ENCODE data around the gene DDOST.

DDOST gene

GRCh38 chr1:20668581-20668980, 7.4 kb upstream of the DDOST start:
- Histone ChIP-seq H3K4me1 (no peaks in the 10 kb centered on the region; the same call in 1 of the 2 replicates), H3K27me3 (no peaks in the 10 kb centered on the region), H3K4me3 (ENCODE audit: low read depth, low read length) (no peak overlapping the region), H3K9me3 (no peaks in the 10 kb centered on the region), H3K36me3 (no peaks in the 10 kb centered on the region)
- TF ChIP-seq CTCF (IDR thresholded peaks at IDR 0.05; ENCODE audit: low read depth, low read length): no peak
- no peak for DNase-seq

DNA sequence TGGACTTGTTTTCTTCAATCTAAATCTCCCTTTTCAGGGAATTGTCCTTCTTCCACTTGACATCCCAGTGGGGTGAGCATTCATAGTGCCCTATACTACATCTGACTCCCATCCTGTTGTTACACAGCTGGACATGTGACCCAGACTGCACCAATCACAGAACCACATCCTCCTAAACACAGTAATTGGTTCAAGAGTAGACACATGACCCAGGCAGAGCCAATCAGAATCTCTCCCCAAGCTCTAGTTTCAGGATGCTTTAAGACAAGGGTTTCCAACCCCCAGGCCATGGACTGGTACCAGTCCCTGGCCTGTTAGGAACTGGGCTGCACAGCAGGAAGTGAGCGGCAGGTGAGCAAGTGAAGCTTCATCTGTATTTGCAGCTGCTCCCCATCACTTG, 5.6 kb upstream of the DDOST start:
- no peak for TF ChIP-seq CTCF (IDR thresholded peaks at IDR 0.05; ENCODE audit: low read depth, low read length)
- DNase-seq: peak; percentile 49
- H3K4me1 ChIP-seq: no peaks in the 10 kb centered on the region; the same call in 1 of the 2 replicates

GRCh38 chr1:20666146-20666545, 5.0 kb upstream of the DDOST start:
- Histone ChIP-seq H3K36me3 (no peaks in the 10 kb centered on the region), H3K4me1 (no peaks in the 10 kb centered on the region; the same call in 1 of the 2 replicates), H3K4me3 (ENCODE audit: low read depth, low read length) (no peak overlapping the region), H3K9me3 (no peaks in the 10 kb centered on the region), H3K27me3 (no peaks in the 10 kb centered on the region)
- DNase-seq: no peak
- no peak for TF ChIP-seq CTCF (IDR thresholded peaks at IDR 0.05; ENCODE audit: low read depth, low read length)

More for the DNA sequence above, 5.6 kb upstream of the DDOST start:
- Histone ChIP-seq H3K4me3 (ENCODE audit: low read depth, low read length) (no peak overlapping the region), H3K27me3 (no peaks in the 10 kb centered on the region), H3K36me3 (no peaks in the 10 kb centered on the region), H3K9me3 (no peaks in the 10 kb centered on the region)

GRCh38 chr1:20665726-20666125, 4.6 kb upstream of the DDOST start:
- no peak for DNase-seq
- no peaks in the 10 kb centered on the region for H3K36me3 ChIP-seq
- no peaks in the 10 kb centered on the region; the same call in 1 of the 2 replicates for H3K4me1 ChIP-seq
- H3K27me3 ChIP-seq: no peaks in the 10 kb centered on the region
- no peak for TF ChIP-seq CTCF (IDR thresholded peaks at IDR 0.05; ENCODE audit: low read depth, low read length)
- no peaks in the 10 kb centered on the region for H3K9me3 ChIP-seq
- no peak overlapping the region for H3K4me3 ChIP-seq (ENCODE audit: low read depth, low read length)

GRCh38 chr1:20663969-20664715, 3.0 kb upstream of the DDOST start:
- no peak for DNase-seq
- H3K9me3 ChIP-seq: no peaks in the 10 kb centered on the region

More at GRCh38 chr1:20663969-20664715, 3.0 kb upstream of the DDOST start:
- TF ChIP-seq CTCF (IDR thresholded peaks at IDR 0.05; ENCODE audit: low read depth, low read length): no peak
- Histone ChIP-seq H3K27me3 (no peaks in the 10 kb centered on the region), H3K4me3 (ENCODE audit: low read depth, low read length) (no peak overlapping the region), H3K36me3 (no peaks in the 10 kb centered on the region), H3K4me1 (no peaks in the 10 kb centered on the region; the same call in 1 of the 2 replicates)
